ENCODE measurements around the gene DHX36.
A peak's percentile ranks its signal among the peaks of the same experiment; 100 is the strongest.

Gene DHX36

GRCh38 chr3:154345422-154346122 lies 21.3 kb upstream of the DHX36 start:
- H3K4me3 ChIP-seq (replicated peaks; ENCODE audit: low read depth, low read length): no peak overlapping the region
- no peak for DNase-seq (ENCODE audit: low read depth)
- TF ChIP-seq CTCF (IDR thresholded peaks at IDR 0.05; ENCODE audit: low read length, missing control alignments): no peak

DNA sequence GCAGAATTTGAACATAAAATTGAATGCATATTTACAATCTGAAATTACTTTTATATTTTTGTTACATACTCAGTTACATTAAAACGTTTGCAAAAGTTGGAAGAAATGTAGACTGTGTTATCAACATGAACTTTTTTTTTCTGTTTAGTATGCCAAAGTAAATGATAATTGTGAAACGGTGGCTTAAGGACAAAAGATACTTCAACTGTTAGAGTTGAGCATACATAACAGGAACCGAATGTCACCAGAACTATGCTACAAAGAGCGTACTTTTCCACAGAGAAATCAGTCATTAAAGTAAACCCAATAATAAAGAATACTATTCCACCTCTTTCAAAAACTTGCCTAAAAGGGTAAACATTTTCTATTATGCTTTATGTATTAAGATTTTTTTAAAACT lies 14.3 kb upstream of the DHX36 start:
- DNase-seq (ENCODE audit: low read depth): no peak
- TF ChIP-seq CTCF (IDR thresholded peaks at IDR 0.05; ENCODE audit: low read length, missing control alignments): no peak

DNA sequence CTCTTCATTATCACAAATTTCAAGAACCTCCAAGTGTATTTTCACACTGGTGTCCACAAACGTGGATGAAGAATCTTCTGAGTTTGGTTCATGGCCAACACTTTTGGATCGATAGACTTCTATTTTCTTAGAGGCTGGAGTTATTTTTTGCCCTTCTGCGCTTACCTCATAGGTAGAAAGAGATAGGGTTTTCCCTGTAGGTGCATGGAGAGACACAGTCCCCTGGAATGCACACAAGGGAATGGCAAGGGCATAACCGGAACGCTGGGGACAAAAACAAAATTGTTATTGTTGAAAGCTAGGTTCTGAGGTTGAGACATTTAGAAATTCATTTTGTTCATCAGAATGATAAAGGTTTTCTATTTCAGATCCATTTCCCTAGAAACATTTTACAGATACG lies 13.7 kb upstream of the DHX36 start:
- no peak for TF ChIP-seq CTCF (IDR thresholded peaks at IDR 0.05; ENCODE audit: low read length, missing control alignments)
- H3K4me3 ChIP-seq (replicated peaks; ENCODE audit: low read depth, low read length): no peak overlapping the region
- no peak for DNase-seq (ENCODE audit: low read depth)

More for the DNA sequence above, 14.3 kb upstream of the DHX36 start:
- H3K4me3 ChIP-seq (replicated peaks; ENCODE audit: low read depth, low read length): no peak overlapping the region

GRCh38 chr3:154334973-154335420 lies 10.7 kb upstream of the DHX36 start:
- TF ChIP-seq CTCF (IDR thresholded peaks at IDR 0.05; ENCODE audit: low read length, missing control alignments): peak; percentile 61
- peak; percentile 62 for DNase-seq (ENCODE audit: low read depth)
- no peak overlapping the region for H3K4me3 ChIP-seq (replicated peaks; ENCODE audit: low read depth, low read length)

GRCh38 chr3:154327871-154328270 lies 3.6 kb upstream of the DHX36 start:
- H3K4me3 ChIP-seq (replicated peaks; ENCODE audit: low read depth, low read length): no peak overlapping the region
- no peak for DNase-seq (ENCODE audit: low read depth)
- no peak for TF ChIP-seq CTCF (IDR thresholded peaks at IDR 0.05; ENCODE audit: low read length, missing control alignments)

DNA sequence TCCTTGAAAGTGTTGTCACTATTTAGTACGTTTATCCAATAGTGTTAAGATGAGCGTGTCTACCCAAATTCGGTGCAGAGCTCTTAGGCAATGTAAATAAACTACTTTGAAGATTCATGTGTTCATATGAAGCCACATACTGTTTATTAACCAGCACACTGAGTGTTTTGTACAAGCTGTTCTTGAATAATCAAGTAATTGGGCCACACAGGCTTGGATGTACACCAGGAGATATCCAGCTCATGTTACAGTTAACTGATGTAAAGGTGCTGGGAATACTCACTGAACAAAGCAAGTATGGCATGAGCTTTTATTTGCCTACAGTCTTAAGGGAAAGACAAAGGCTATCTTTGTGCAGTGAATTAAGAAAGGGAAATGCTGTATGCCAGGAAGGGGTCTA lies 632 bp upstream of the DHX36 start:
- TF ChIP-seq CTCF (IDR thresholded peaks at IDR 0.05; ENCODE audit: low read length, missing control alignments): no peak
- DNase-seq (ENCODE audit: low read depth): no peak
- H3K4me3 ChIP-seq (replicated peaks; ENCODE audit: low read depth, low read length): peak overlapping the region; percentile 91
